ENCODE data around the gene DNASE1.

Gene DNASE1

DNA sequence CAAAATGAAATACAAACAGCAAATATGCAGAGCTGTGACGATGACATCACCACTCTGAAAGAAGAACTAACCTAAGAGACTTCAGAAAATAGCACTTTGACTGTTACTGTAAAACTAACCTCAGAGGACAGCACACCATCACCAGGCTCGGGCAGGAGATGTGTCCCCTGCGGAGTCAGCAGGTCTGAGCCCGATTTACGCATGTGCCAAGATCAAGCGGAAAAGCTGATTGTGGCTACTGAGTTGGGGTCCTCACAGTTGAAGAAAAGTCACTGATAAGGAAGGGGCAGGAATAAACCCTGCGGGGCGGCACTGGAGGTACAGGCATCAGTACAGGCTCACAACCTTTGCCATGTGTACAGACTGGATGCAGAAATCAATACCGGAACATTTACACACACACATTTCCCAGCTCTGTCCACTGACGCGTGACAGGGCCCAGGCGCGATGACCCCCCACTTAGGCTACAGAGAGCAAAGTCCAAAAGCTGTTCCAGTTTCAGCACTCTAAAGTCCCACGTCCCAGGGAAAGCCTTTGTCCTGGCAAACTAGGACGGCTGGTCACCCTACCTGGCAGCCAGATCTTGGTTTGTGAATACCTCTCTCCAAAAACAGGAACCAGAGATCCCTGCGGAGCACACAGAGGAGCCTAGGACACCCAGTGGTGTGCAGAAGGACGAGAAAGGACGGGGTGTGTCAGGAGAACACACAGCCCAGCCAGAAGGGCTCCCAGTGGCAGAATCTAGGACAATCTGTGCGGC lies 41.3 kb downstream of the DNASE1 start:
- Histone ChIP-seq H3K4me3 (ENCODE audit: low read depth in 1 of 2, low read length in 2 of 2) (peak overlapping the region in 1 of 2 donors; percentile 13), H3K36me3 (ENCODE audit: control insufficient read depth in 1 of 2, insufficient read depth in 2 of 2, low read length in 2 of 2) (peaks cover 0 to 3% of the 10 kb centered on the region in 2 donors), H3K9ac (ENCODE audit: low read depth in 1 of 2, low read length in 2 of 2) (no peak overlapping the region), H3K27ac (ENCODE audit: low read depth, low read length) (no peak overlapping the region), H3K9me3 (ENCODE audit: control insufficient read depth in 1 of 2, low read length in 2 of 2) (no peaks in the 10 kb centered on the region), H3K27me3 (ENCODE audit: control insufficient read depth in 1 of 2, insufficient read depth in 2 of 2, low read length in 2 of 2) (no peaks in the 10 kb centered on the region), H3K4me1 (ENCODE audit: control insufficient read depth in 1 of 2, insufficient read depth in 2 of 2, low read length in 2 of 2) (peaks cover 2 to 14% of the 10 kb centered on the region in 2 donors)

DNA sequence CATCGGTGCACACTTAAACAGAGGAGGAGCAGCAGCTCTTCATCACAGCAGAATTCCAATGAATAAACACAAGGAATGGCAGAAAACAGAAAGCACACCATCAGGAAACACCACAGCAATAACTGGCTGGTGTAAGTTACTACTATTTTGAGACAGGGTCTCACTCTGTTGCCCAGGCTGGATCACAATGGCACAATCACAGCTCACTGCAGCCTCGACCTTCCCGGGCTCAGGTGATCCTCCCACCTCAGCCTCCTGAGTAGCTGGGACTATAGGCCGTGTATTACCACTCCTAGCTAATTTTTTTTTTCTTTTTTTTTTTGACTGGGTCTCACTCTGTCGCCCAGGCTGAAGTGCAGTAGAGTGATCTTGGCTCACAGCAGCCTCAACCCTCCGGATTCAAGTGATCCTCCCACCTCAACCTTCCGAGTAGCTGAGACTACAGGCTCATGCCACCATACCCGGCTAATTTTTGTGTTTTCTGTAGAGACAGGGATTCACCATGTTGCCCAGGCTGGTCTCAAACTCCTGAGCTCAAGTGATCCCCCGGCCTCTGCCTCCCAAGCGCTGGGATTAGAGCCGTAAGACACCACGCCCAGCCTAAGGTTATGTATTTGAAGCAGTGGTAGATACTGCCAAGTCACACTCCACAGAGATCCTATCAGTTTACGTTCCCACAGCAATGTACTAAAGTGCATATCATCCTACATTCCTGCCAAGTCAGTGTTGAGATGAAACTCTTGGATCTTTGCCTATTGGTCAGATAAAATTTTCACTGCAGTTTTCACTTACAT lies 42.1 kb downstream of the DNASE1 start:
- peaks cover 0 to 3% of the 10 kb centered on the region in 2 donors for H3K36me3 ChIP-seq (ENCODE audit: control insufficient read depth in 1 of 2, insufficient read depth in 2 of 2, low read length in 2 of 2)
- H3K27ac ChIP-seq (ENCODE audit: low read depth, low read length) = no peak overlapping the region
- no peak overlapping the region for H3K9ac ChIP-seq (ENCODE audit: low read depth in 1 of 2, low read length in 2 of 2)
- H3K4me1 ChIP-seq (ENCODE audit: control insufficient read depth in 1 of 2, insufficient read depth in 2 of 2, low read length in 2 of 2) = peaks cover 0 to 13% of the 10 kb centered on the region in 2 donors
- peak overlapping the region; percentile 7 to 13 for H3K4me3 ChIP-seq (ENCODE audit: low read depth in 1 of 2, low read length in 2 of 2)
- H3K27me3 ChIP-seq (ENCODE audit: control insufficient read depth in 1 of 2, insufficient read depth in 2 of 2, low read length in 2 of 2) = no peaks in the 10 kb centered on the region
- H3K9me3 ChIP-seq (ENCODE audit: control insufficient read depth in 1 of 2, low read length in 2 of 2) = no peaks in the 10 kb centered on the region

DNA sequence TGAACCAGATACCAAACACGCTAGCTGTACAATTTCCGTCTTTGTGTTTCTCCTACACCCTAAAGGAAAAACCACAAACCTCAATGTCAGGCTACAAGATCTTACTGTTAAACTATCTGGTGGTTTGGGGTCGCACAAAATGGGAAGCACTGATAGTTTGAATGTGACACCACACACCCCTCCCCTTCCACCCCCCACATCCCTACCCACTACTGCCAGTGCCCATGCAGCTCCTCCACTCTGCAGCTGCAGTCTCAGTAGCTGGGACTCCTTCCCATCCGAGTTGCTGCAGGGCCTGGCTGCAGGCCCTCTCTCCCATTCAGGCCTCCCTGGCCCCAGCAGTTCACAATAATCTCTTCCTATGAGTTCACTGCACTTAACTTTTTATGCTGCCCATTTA lies 44.5 kb downstream of the DNASE1 start:
- H3K9ac ChIP-seq (ENCODE audit: low read depth in 1 of 2, low read length in 2 of 2) = no peak overlapping the region
- peaks cover 0 to 8% of the 10 kb centered on the region in 2 donors for H3K36me3 ChIP-seq (ENCODE audit: control insufficient read depth in 1 of 2, insufficient read depth in 2 of 2, low read length in 2 of 2)
- no peaks in the 10 kb centered on the region for H3K9me3 ChIP-seq (ENCODE audit: control insufficient read depth in 1 of 2, low read length in 2 of 2)
- no peaks in the 10 kb centered on the region for H3K27me3 ChIP-seq (ENCODE audit: control insufficient read depth in 1 of 2, insufficient read depth in 2 of 2, low read length in 2 of 2)
- H3K4me1 ChIP-seq (ENCODE audit: control insufficient read depth in 1 of 2, insufficient read depth in 2 of 2, low read length in 2 of 2) = peaks cover 0 to 13% of the 10 kb centered on the region in 2 donors
- no peak overlapping the region for H3K4me3 ChIP-seq (ENCODE audit: low read depth in 1 of 2, low read length in 2 of 2)
- no peak overlapping the region for H3K27ac ChIP-seq (ENCODE audit: low read depth, low read length)

DNA sequence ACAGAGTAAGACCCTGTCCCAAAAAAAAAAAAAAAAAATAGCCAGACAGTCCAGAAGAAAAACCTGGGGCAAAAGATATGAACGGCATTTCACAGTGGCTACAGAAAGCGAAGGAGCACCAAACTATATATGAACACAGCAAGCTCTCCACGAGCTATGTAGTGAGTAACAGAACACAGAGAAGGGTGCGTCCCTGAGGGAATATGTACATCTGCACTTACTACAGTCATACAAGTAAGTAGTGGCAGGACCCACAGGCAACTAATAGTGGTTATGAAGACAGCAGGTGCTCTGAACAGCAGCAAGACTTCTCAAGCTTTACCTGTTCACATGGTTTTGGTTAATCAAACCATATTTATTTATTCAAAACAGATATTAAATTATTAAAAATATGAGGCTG lies 47.0 kb downstream of the DNASE1 start:
- Histone ChIP-seq H3K27me3 (ENCODE audit: control insufficient read depth in 1 of 2, insufficient read depth in 2 of 2, low read length in 2 of 2) (no peaks in the 10 kb centered on the region), H3K9me3 (ENCODE audit: control insufficient read depth in 1 of 2, low read length in 2 of 2) (no peaks in the 10 kb centered on the region), H3K9ac (ENCODE audit: low read depth in 1 of 2, low read length in 2 of 2) (no peak overlapping the region), H3K27ac (ENCODE audit: low read depth, low read length) (no peak overlapping the region), H3K4me3 (ENCODE audit: low read depth in 1 of 2, low read length in 2 of 2) (no peak overlapping the region), H3K36me3 (ENCODE audit: control insufficient read depth in 1 of 2, insufficient read depth in 2 of 2, low read length in 2 of 2) (peaks cover 0 to 5% of the 10 kb centered on the region in 2 donors), H3K4me1 (ENCODE audit: control insufficient read depth in 1 of 2, insufficient read depth in 2 of 2, low read length in 2 of 2) (peaks cover 0 to 3% of the 10 kb centered on the region in 2 donors)

DNA sequence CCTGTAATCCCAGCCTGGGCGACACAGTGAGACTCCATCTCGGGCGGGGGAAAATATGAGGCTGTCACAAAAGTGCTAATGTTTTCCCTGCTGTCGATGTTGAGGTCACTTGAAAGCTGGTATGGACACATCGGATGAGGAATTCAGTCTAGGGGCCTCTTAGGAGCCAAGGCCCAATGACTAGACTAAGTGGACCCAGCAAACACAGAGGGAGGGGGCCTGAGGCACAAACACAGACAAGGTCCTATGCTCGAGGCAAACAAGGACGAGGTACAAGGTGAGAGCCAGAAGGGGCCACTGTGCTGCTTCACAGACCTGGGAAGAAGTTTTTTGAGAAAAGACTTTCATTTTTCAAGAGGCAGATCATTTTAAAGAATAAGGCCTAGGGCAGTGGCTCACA lies 47.6 kb downstream of the DNASE1 start:
- Histone ChIP-seq H3K27ac (ENCODE audit: low read depth, low read length) (no peak overlapping the region), H3K27me3 (ENCODE audit: control insufficient read depth in 1 of 2, insufficient read depth in 2 of 2, low read length in 2 of 2) (no peaks in the 10 kb centered on the region), H3K9ac (ENCODE audit: low read depth in 1 of 2, low read length in 2 of 2) (no peak overlapping the region), H3K9me3 (ENCODE audit: control insufficient read depth in 1 of 2, low read length in 2 of 2) (no peaks in the 10 kb centered on the region), H3K36me3 (ENCODE audit: control insufficient read depth in 1 of 2, insufficient read depth in 2 of 2, low read length in 2 of 2) (peaks cover 0 to 5% of the 10 kb centered on the region in 2 donors), H3K4me1 (ENCODE audit: control insufficient read depth in 1 of 2, insufficient read depth in 2 of 2, low read length in 2 of 2) (no peaks in the 10 kb centered on the region), H3K4me3 (ENCODE audit: low read depth in 1 of 2, low read length in 2 of 2) (no peak overlapping the region)

DNA sequence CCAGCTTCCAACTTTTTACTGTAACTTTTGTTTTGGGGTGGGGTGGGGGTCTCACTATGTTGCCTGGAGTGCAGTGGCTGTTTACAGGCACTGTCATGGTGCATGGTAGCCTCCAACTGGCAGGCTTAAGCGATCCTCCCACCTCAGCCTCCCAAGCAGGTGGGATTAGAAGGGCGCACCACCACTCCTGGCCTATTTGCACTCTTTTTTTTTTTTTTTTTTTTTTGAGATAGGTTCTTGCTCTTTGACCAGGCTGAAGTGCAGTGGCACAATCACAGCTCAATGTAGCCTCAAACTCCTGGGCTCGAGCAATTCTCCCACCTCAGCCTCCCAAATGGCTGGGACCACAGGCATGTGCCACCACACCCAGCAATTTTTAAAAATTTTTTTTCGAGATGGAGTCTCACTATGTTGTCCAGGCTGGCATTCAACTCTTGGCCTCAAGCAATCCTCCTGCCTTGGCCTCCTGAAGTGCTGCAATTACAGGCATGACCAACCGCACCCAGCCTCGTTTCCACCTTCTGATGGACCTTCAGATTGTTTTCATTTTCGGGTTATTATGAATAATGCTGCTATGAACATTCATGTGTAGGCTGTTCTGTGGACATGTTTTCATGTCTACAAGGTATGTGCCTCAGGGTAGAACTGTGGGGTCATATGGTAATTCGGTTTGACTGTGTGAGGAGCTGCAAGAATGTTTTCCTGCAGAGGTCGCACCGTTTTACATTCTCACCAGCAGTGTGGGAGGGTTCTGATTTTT lies 51.9 kb downstream of the DNASE1 start:
- Histone ChIP-seq H3K9me3 (ENCODE audit: control insufficient read depth in 1 of 2, low read length in 2 of 2) (no peaks in the 10 kb centered on the region), H3K36me3 (ENCODE audit: control insufficient read depth in 1 of 2, insufficient read depth in 2 of 2, low read length in 2 of 2) (peaks cover 0 to 9% of the 10 kb centered on the region in 2 donors), H3K4me3 (ENCODE audit: low read depth in 1 of 2, low read length in 2 of 2) (no peak overlapping the region), H3K27ac (ENCODE audit: low read depth, low read length) (no peak overlapping the region), H3K27me3 (ENCODE audit: control insufficient read depth in 1 of 2, insufficient read depth in 2 of 2, low read length in 2 of 2) (no peaks in the 10 kb centered on the region), H3K9ac (ENCODE audit: low read depth in 1 of 2, low read length in 2 of 2) (no peak overlapping the region), H3K4me1 (ENCODE audit: control insufficient read depth in 1 of 2, insufficient read depth in 2 of 2, low read length in 2 of 2) (no peaks in the 10 kb centered on the region)

All from duodenal mucosa (tissue), 2 donors.